ENCODE measurements around the gene MAGEA9.
"Not testable (repeated sequence)": the region's sequence is repeated elsewhere in the genome, so short reads cannot be mapped to it uniquely, and the experiment has no call there.

MAGEA9 gene, protein sequence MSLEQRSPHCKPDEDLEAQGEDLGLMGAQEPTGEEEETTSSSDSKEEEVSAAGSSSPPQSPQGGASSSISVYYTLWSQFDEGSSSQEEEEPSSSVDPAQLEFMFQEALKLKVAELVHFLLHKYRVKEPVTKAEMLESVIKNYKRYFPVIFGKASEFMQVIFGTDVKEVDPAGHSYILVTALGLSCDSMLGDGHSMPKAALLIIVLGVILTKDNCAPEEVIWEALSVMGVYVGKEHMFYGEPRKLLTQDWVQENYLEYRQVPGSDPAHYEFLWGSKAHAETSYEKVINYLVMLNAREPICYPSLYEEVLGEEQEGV

DNA sequence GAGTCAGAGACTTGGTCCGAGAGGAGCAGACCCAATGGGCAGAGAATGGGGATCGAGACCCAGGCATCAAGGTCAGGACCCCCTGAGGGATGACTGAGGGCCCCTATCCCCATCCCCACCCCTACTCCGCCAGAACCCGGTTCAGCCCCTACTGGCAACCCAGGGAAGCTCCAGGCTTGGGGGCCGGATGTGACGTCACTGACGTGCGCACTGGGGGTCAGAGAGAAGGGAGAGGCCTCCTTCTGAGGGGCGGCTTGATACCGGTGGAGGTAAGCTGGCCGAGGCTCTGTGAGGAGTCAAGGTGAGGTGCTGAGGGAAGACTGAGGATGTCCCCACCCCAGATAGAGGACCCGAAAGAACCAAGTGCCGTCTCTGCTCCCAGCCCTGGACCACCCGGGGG is at the start of gene MAGEA9:
TSS of gene MAGEA9 (plus strand) at position 204 of the 400 bp plus-strand sequence. CDS start 4,281 bp downstream, outside the sequence.
- not testable (repeated sequence) for DNase-seq

DNA sequence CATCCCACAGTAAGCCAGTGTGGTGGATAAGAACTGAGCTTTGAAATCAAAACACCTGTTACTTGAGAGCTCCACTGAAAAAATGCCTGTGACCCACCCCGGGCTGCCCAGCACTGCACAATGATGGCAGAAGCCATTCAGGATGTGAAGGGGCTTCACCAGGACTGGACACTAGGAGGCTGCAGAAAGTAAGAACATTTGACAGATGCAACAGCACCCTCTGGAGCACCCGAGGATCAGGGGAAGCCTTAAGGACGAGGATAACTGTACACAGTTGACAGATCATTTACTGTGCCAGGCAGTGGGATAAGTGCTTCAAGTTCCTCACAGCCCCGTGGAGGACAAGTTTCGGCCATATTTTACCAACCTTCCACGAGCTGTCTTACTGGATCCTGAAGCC is 39.5 kb upstream of the MAGEA9 start:
- DNase-seq = not testable (repeated sequence)

DNA sequence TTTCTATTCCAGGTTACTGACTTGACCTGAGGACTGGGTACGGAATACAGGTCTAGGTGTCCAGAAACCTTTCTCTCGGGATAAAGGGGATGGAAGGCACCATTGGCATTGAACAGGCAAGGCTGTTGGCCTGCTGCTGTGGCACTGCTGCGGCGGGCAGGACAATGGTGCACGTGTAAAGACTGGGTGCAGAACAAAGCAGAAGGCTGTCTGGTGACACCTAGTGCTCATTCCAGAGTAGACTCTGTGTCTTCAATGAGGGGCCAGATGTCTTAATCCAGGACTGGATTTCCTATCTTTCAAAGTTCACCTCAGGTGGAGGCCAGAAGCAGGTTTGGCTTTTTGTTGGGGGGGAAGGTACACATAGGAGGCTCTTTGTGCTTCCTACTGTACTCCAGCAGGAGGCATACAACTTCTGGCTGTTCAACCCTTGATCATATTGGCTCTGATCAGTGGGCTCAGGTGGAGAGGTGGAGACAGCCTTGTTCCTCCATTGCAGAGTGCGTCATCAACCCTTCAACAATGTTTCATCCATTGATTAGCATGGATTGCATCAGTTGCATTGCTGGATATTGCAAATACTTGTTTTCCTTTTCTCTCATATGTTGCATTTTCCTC is 35.2 kb upstream of the MAGEA9 start:
- DNase-seq = not testable (repeated sequence)

DNA sequence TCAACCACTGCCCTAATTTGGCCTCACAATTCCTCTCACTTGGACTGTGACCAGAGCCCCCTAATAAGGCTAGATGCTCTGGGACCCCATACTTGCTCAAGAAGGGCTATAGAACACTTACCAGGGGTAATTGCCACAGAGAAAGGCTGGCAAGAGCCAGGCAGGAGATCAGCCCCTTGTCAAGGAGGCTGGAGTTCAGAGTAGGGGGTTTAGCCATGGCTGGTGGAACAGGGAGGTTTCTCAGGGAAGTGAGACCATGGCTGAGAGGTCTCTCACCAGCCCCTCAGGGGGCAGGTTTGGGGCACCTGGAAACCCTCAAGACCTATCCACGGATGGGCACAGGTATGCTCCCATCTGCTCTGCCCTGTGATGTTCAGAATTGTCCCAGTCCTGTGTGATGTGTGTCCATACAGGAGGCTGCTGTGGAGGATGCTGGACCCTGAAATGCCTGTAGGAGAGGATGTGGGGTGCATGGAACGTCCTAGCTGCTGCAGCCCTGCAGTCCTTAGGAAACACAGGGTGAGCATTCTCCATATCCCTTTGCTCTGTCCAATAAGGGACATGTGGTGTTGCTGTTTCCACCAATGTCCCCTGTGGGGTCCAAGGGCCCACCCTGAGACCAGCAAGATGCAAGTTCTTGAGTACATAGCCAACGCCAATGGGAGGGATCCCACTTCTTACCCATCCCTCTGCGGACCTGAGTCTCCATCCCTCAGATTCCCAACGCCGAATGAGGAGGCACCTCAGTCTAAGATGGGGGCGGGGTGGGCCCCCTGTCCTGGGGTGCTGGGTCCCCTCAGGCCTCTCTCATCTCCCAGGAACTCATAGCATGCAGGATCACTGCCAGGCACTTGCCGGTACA is 24.3 kb upstream of the MAGEA9 start:
- no peak for DNase-seq

DNA sequence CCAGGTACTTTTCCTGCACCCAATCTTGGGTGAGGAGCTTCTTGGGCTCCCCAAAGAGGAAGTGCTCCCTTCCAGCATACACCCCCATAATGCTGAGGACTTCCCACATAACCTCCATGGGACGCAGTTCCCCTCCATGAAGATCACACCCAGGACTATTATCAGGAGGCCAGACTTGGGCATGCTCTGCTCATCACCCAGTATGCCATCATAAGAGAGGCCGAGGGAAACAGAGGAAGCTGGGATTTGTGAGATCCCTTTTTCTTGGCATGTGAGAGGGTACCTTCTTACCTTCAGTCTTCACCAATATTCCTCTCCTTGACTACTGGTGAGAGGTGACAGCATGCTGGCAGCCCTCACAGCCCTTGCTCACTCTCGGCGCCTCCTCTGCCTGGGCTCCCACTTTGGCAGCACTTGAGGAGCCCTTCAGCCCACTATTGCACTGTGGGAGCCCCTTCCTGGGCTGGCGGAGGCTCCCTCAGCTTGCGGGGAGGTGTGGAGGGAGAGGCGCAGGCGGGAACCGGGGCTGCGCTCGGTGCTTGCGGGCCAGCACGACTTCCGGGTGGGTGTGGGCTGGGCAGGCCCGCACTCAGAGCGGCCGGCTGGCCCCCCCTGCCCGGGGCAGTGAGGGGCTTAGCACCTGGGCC is 23.5 kb upstream of the MAGEA9 start:
- no peak for DNase-seq

DNA sequence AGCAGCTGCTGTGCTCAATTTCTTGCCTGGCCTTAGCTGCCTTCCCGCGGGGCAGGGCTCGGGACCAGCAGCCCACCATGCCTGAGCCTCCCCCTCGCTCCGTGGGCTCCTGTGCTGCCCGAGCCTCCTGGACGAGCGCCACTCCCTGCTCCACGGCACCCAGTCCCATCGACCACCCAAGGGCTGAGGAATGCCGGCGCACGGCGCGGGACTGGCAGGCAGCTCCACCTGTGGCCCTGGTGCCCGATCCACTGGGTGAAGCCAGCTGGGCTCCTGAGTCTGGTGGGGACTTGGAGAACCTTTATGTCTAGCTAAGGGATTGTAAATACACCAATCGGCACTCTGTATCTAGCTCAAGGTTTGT is 23.0 kb upstream of the MAGEA9 start:
- not testable (repeated sequence) for DNase-seq

DNA sequence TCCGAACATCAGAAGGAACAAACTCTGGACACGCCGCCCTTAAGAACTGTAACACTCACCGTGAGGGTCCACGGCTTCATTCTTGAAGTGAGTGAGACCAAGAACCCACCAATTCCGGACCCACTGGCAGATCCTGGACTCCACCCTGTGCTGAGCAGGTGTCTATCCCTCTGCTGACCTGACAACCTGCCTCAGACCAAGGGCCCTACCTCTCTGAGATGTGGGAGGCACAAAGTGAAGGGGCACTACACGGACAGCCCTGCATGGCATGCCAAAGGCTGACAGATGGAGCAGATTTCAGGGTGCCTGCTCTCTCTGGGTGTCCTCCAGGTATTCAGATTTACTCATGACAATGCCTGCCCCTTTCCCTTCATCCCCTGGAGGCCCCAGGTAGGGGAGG is 21.9 kb upstream of the MAGEA9 start:
- no peak for DNase-seq

DNA sequence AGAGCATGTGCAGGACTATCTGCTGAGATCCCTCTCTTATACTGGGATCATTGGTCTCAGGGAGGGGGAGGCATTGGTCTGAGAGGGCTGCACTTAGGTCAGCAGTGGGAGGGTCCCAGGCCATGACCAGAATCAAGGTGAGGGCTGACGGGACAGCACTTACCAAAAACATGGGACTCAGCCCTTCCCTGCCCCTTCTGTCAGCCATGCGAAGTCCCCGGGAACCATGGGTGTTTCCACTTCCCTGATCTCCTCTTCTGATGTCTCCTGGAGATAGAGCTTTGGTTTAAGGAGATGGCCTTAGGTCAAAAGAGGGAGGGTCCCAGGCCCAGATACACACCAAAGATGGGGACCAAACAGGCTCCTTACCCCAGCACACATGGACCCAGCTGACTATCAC is 20.8 kb upstream of the MAGEA9 start:
- no peak for DNase-seq

DNA sequence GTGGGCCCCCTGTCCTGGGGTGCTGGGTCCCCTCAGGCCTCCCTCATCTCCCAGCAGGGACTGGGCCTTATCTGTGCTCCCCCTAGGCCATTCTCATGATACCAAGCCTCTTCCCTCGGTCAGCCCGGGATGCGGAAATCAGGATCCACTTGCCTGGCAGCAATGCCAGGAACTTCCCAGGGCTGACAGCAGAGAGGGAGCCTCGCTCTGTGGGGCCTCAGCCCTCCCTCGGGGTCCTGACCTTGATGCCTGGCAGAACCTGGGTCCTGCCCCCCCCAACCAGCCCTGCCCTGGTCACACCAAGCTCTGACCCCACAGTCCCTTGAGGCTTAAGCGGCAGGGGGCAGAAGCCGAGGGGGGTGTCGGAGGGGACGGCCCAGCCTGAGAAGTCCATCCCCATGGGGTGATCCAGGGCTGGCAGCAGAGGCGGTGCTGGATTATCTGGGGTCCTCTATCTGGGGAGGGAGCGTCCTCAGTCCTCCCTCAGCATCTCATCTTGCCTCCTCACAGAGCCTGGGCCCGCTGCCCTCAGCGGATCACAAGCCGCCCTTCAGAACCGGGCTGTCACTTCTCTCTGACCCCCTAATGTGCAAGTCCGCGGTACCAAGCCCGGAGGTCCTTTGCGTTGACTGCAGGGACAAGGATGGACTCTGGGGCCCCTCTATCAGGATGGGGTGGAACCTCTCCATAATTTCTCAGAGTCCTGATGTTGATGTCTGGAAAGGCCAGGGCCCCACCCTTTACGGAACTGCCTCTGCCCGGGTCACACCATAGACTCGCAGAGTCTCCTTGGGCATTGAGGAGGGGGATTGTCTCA is 19.7 kb upstream of the MAGEA9 start:
- DNase-seq = not testable (repeated sequence)

DNA sequence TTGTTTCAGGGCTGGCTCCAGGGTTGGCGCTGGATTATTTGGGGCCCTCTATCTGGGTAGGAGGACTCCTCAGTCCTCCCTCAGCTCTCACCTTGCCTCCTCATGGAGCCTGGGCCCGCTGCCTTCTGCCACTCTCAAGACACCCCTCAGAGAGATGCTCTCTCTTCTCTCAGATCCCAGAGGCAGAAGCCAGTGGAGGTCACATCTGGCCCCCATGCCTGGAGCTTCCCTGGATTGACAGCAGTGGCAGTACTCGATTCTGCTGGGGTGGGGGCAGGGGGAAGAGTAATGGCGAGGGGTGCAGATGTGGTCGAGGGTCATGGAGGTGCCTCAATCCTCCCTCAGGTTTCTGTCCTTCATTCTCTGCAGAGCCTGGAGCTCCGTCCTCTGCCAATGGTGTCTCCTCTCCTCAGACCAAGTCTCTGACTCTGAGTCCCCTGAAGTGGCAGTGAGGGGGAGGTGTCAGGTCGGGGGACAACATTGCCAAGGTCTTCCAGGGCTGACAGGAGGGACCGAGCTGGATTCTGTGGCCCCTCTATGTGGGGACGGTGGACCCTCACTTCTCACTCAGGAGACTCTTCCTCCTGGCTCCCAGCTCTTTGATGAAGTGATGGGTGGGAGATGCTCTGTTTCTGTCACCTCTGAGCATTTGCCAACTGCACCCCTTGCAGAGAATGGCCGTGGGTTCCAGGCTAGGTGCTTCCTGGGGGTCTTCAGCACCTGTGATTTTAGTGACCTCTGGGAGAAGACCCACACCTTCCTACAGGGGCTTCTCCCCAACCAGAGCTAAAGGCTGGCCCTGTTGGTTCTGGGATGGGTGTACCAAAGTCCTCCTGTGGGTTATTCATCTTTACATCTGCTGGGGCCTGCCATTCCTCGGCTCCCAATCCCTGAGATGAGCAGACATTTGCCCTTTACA is 18.8 kb upstream of the MAGEA9 start:
- DNase-seq = no peak

DNA sequence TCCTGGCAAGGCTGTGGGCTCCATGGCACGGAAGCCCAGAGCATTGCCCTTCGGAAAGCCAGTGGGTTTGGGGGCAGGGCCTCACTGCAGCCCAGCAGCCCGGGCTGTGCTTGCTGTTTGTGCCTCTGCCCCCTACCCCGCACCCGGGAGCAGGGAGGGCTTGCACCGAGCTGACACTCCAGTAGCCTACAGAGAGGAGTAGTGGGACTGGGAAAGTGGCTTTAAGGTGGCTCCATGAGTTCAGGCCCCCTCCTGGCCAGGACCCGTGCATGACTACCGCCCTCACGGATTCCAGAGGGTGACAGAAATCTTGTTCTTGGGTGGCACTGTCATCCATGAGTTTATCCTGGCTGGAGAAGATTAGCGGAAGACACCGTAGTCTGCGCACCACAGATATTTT is 11.4 kb upstream of the MAGEA9 start:
- DNase-seq = not testable (repeated sequence)

DNA sequence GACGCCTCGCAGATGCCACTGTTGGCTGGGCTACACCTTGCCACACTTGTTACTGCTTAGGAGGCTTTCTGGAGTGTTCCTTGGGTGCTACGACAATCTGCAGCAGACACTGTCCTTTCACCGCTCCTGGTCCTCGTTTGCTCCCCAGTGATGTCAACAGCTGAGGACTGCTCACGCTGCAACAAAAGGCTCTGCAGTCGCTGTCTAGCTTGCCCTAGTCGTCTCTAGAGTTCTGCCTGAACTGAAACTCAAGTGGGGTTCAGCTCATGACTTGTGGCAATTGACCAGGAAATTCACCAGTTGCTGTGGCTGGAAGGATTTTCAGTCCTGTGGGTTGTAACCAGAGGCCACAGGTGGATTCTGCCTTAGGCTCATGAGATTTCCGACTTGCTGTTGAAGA is 8.7 kb upstream of the MAGEA9 start:
- not testable (repeated sequence) for DNase-seq

DNA sequence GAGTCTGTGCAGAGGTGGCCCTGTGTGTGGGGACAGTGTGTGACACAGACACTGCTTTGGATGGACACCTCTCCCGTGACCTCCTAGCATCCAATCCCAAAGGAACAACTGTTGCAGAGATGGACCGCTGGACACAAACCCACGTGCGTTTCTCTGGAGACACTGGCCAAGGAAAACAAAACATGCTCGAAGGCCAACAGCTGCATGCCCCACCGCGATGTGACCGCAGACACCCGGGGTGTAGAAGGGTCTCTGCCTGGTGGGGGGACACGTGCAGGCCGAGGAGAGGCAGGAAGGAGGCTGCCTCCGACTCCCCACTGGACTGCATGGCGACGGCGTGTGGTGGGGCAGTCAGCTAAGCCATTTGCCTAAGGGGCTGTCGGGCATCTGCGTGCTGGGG is 8.0 kb upstream of the MAGEA9 start, which contains the start of gene HSFX1:
TSS of gene HSFX1 (plus strand) at position 301 of the 400 bp plus-strand sequence. CDS start 614 bp downstream, outside the sequence.
- not testable (repeated sequence) for DNase-seq

DNA sequence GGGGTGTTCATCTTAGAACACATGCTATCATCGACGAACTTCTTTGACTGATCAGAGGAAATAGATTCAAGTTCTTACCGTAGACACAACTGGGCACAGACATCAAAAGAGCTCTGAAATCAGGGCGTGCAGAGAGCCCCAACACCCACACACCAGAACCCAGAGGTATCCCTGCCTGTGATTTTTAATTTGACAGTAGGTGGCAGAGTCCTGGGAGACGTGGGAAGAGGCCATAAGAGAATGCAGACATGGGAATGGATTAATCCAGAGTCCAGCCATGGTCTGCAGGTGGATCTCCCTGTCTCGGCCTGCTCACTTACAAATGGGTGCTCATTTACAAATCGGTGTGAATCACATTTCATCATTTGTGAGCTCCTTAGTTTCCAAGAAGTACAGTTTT is 3.7 kb upstream of the MAGEA9 start:
- DNase-seq = not testable (repeated sequence)

DNA sequence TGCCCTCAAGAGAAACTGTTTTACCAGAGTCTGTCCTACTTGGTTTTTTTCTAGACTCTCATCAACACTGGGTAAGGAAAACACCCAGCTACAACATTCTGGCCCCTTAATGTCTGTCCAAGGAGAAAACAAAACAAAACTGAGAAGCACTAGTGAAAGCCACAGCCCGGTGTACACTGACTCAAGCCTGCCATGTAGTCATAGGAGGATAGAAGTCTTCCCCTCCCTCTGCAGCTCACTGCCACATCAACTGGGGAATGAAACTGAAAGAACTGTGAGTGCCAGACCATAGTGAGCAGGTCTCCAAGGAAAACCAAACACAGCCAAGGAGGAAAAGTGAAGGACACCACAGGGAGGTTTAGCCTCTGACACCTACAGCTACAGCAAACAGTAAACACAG is 13.8 kb downstream of the MAGEA9 start:
- DNase-seq = not testable (repeated sequence)

DNA sequence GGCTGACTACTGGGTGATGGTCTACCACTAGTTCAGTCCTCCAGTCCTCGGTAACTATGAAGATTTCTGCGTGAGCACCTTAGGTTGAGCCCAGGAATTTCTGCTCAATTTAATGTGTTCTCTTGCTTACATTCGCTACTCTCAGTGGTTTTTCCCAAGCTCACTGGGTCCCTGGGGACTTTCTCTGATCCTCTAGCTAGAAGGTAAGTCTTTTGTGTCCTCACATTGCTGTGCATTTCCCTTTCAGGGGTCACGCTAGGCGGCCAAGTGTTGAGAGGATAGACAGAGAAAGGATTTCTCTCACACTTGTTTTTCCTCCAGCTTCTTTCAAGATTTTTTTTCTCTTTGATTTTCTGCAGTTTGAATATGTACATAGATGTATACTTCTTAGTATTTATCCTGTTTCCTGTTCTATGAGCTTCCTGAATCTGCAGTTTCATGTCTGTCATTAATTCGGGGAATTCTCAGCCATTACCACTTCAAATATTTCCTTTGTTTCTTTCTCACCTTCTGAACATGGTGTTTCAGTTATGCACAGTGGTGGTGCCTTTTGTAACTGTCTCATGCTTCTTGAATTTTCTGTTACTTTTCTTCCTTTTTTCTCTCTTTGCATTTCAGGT is 17.5 kb downstream of the MAGEA9 start:
- DNase-seq = no peak

DNA sequence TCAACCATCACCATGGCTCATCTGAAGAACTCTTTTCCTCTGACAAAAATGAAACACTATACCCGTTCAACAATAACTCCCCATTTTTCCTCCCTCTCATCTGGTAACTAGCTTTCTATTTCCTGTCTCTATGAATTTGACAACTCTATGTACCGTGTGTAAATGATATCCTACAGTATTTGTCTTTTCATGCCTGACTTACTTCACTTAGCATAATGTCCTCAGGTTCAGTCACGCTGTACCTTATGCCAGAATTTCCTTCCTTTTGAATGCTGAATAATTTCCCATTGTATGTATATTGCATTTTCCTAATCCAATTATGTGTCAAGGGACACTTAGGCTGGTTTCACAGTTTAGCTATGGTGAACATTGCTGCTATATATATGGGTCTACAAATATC is 18.2 kb downstream of the MAGEA9 start:
- DNase-seq = no peak

DNA sequence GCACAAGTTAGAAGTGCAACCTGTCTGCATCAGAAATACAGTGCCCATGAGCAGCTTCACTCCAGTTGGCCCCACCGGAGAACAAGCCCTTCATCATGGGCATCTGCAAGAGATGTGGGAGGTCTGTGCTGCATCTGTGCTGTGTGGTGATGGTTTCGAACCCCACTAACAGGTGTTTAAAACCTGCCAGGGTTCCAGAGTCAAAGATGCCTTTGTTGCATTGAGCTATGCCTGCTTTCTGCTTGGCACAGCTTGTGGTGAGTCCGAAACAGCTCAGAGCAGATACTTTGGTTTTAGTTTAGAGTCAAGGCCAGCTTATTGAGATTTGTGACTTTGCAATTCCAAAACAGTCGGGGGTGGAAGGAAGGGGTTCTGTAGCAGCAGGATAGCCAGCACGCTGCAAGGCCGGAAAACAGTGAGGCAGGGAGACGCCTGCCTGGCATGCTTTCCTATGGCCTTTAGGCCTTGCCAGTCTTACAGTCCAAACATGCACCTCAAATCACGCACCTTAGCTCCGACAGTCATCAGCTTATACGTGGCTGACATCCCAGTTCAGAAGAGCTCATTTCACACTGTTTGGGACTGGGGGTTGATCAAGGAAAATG is 21.8 kb downstream of the MAGEA9 start:
- no peak for DNase-seq

DNA sequence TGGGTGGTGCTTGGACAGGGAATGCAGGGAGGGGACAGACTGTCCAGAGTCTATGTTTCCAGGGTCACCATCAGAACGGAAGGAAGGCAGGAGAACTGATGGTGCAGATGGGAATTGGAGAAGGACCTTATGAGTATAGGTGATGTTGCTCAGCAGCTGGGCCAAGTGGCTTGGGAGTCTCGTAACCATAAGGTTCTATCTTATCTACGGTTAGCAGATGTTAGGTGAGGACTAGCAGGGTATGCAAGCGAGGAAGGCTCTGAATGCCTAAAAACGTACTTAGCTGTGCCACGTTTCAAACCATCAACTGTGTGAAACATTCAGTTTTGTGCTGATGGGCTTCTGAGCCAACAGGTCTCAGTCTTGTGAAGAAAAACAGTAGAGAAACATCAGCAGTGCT is 22.4 kb downstream of the MAGEA9 start:
- DNase-seq = no peak
